K562 (cell line): ENCODE results near the gene RYR3. TPM values are rescaled to one million over a fixed set of nuclear protein-coding genes. Genes with fewer than 3 reads are reported as not detected.

Experiments used
- ATAC-seq: fragments of 200-7000 bp; cut with Tn5 transposase; 3 replicates; pipeline ENCODE4 v1.9.1; 2020; ENCODE audit warnings: moderate library complexity
- BruUV-seq: library from RNA; stranded (reverse); fragments of 400-500 nt; replicated peaks from 2 replicates; lab custom pipeline; 2021; lab: Mats Ljungman, UMichigan
- CTCF ChIA-PET: fragments of 300-600 bp; formaldehyde crosslinking; extraction: SDS; loops from one replicate; lab custom pipeline; 2021; ENCODE audit warnings: low intra/inter-chr PET ratio; lab: Yijun Ruan, JAX
- POLR2A ChIA-PET: fragments of 300-600, 350-650 bp; sonication (Branson Sonifier 250); formaldehyde crosslinking; extraction: SDS; loops from one replicate; lab custom pipeline; 2021; ENCODE audit warnings: antibody characterized with exemption, inconsistent platforms; lab: Yijun Ruan, JAX
- DNase-seq, 4 experiments: peaks; one replicate each; pipeline versions ENCODE4 v3.0.0 to v3.0.0-alpha.2; 2011 to 2018; ENCODE audit warnings: low spot score in 3 of 4, mixed read lengths in 3 of 4; ENCODE audit errors: extremely low read depth in 1 of 4
- FAIRE-seq: peaks from 2 replicates; lab custom pipeline; 2011; peaks lifted over from hg19 to GRCh38; lab: Jason Lieb, UNC
- H2AFZ ChIP-seq: 2 replicates; pipeline ENCODE4 v1.6.0; 2011; ENCODE audit warnings: low read depth, low read length, control low read depth, inconsistent platforms
- H3K27ac ChIP-seq: fragments of 200-600 bp; 3 replicates; pipeline ENCODE4 v1.8.0; 2011; ENCODE audit warnings: low read depth, mild to moderate bottlenecking, control low read depth, inconsistent platforms, low read length, moderate library complexity, mixed read lengths; ENCODE audit errors: extremely low read depth
- H3K27me3 ChIP-seq, 2 experiments: fragments of 300-600 bp in 1 of 2; 2 replicates in 1 of 2; 3 replicates in 1 of 2; pipeline versions ENCODE4 v1.6.0 to v1.8.0; 2011; ENCODE audit warnings: inconsistent platforms in 2 of 2, low read length in 2 of 2, mild to moderate bottlenecking in 1 of 2, mixed read lengths in 1 of 2, moderate library complexity in 1 of 2; ENCODE audit not compliant: control insufficient read depth in 2 of 2, insufficient read depth in 2 of 2
- H3K36me3 ChIP-seq: fragments of 300-600 bp; 3 replicates; pipeline ENCODE4 v1.8.0; 2011; ENCODE audit warnings: mild to moderate bottlenecking, low read length, inconsistent platforms; ENCODE audit not compliant: control insufficient read depth, insufficient read depth
- H3K4me1 ChIP-seq, 2 experiments: fragments of 200-600 bp in 1 of 2; replicated peaks in 1 of 2; 2 replicates in 1 of 2; 3 replicates in 1 of 2; pipeline versions ENCODE4 v1.5.1 to v1.8.0; 2011; ENCODE audit warnings: inconsistent platforms in 2 of 2, low read length in 2 of 2, mild to moderate bottlenecking in 1 of 2, mixed read lengths in 1 of 2, moderate library complexity in 1 of 2; ENCODE audit not compliant: control insufficient read depth in 2 of 2, insufficient read depth in 2 of 2
- H3K4me2 ChIP-seq: 2 replicates; pipeline ENCODE4 v1.6.1; 2011; ENCODE audit warnings: low read length, control low read depth, inconsistent platforms, mixed read lengths; ENCODE audit not compliant: insufficient read depth
- H3K4me3 ChIP-seq: fragments of 200-600 bp; sonication (generic), shearing (Covaris generic); 2 replicates; pipeline ENCODE4 v1.5.1; 2016; ENCODE audit warnings: control low read depth, inconsistent platforms
- H3K79me2 ChIP-seq: fragments of 200-600 bp; 3 replicates; pipeline ENCODE4 v1.8.0; 2011; ENCODE audit warnings: low read length, inconsistent platforms; ENCODE audit not compliant: control insufficient read depth, insufficient read depth
- H3K9ac ChIP-seq, 2 experiments: 2 replicates each; pipeline versions ENCODE4 v1.6.0 to v1.6.1; 2011; ENCODE audit warnings: low read depth in 2 of 2, low read length in 2 of 2, control low read depth in 1 of 2, inconsistent platforms in 1 of 2, mild to moderate bottlenecking in 1 of 2, mixed read lengths in 1 of 2; ENCODE audit not compliant: insufficient read depth in 1 of 2
- H3K9me1 ChIP-seq: one replicate; pipeline ENCODE4 v1.6.0; 2011; ENCODE audit warnings: inconsistent platforms, mild to moderate bottlenecking, low read length, moderate library complexity; ENCODE audit not compliant: control insufficient read depth, insufficient read depth
- H3K9me3 ChIP-seq: replicated peaks from 2 replicates; pipeline ENCODE4 v1.5.1; 2011; ENCODE audit warnings: low read depth, low read length, inconsistent platforms; ENCODE audit not compliant: control insufficient read depth, insufficient read depth
- H4K20me1 ChIP-seq: replicated peaks from 2 replicates; pipeline ENCODE4 v1.6.1; 2011; ENCODE audit warnings: low read length, inconsistent platforms, mixed read lengths; ENCODE audit not compliant: control insufficient read depth, insufficient read depth
- GATAD2B ChIP-seq: fragments of 450-650 bp; IDR thresholded peaks from 2 replicates; pipeline ENCODE4 v1.6.1; 2017; ENCODE audit warnings: mild to moderate bottlenecking, borderline replicate concordance
- HCFC1 ChIP-seq: IDR thresholded peaks from 2 replicates; pipeline ENCODE4 v1.6.1; 2012; ENCODE audit warnings: low read depth, low read length, improper control_type of control experiment
- HMBOX1 ChIP-seq: sonication (generic); IDR thresholded peaks from 2 replicates; pipeline ENCODE4 v1.6.1; 2016
- KDM1A ChIP-seq, 2 experiments: fragments of 450-650 bp; IDR thresholded peaks; 2 replicates each; pipeline ENCODE4 v1.6.1; 2016; ENCODE audit warnings: mild to moderate bottlenecking in 2 of 2
- MCM5 ChIP-seq: fragments of 450-650 bp; IDR thresholded peaks from 2 replicates; pipeline ENCODE4 v1.6.1; 2016; ENCODE audit warnings: low read depth
- MLX ChIP-seq, 2 experiments: fragments of 450-650 bp in 1 of 2; sonication (generic) in 1 of 2; formaldehyde crosslinking; conservative IDR thresholded peaks; 2 replicates each; pipeline versions ENCODE4 v1.4.0 to v1.8.1; 2020 to 2022; ENCODE audit warnings: mild to moderate bottlenecking in 1 of 2, missing genetic modification reagents in 1 of 2
- MTA2 ChIP-seq: fragments of 450-650 bp; IDR thresholded peaks from 2 replicates; pipeline ENCODE4 v1.6.1; 2016; ENCODE audit warnings: low read depth
- NFIC ChIP-seq: fragments of 450-650 bp; IDR thresholded peaks from 2 replicates; pipeline ENCODE4 v1.6.1; 2017; ENCODE audit warnings: mild to moderate bottlenecking, inconsistent platforms
- POU5F1 ChIP-seq: fragments of 150-350 bp; IDR thresholded peaks from 2 replicates; pipeline ENCODE4 v1.6.1; 2014; ENCODE audit warnings: borderline replicate concordance, low read length, low read depth, mild to moderate bottlenecking; ENCODE audit not compliant: partially characterized antibody
- PPARD ChIP-seq: fragments of 250-450 bp; sonication (Bioruptor Pico); IDR thresholded peaks from 2 replicates; pipeline ENCODE4 v1.8.0; 2022; ENCODE audit warnings: inconsistent platforms, mild to moderate bottlenecking, moderate library complexity
- PRPF4 ChIP-seq: fragments of 200-400 bp; formaldehyde crosslinking; IDR thresholded peaks from one replicate; pipeline ENCODE4 v1.6.1; 2017; ENCODE audit warnings: low read length, low read depth, mild to moderate bottlenecking; ENCODE audit not compliant: insufficient read depth, poor library complexity, severe bottlenecking
- XRCC4 ChIP-seq: IDR thresholded peaks from one replicate; pipeline ENCODE4 v1.6.1; 2011; ENCODE audit not compliant: insufficient read depth, insufficient read length; ENCODE audit errors: extremely low read depth
- ZFPM2 ChIP-seq: fragments of 250-450 bp; sonication (Bioruptor Pico); IDR thresholded peaks from 2 replicates; pipeline ENCODE4 v1.5.1; 2022; ENCODE audit warnings: mild to moderate bottlenecking
- ZNF655 ChIP-seq: fragments of 250-450 bp; sonication (Bioruptor Pico); IDR thresholded peaks from 2 replicates; pipeline ENCODE4 v1.5.0; 2021
- WGBS: fragments of 100-300 bp; shearing (Covaris generic); methylation state at CpG from one replicate; pipeline ENCODE4 v1.1.6; 2016; ENCODE audit warnings: low coverage, mixed read lengths; ENCODE audit not compliant: insufficient coverage; ENCODE audit errors: missing lambda C conversion rate; 5-methylcytosine and 5-hydroxymethylcytosine counted together
- in situ Hi-C: fragments of 300-500 bp; cut with MboI; formaldehyde crosslinking; loops from 4 replicates; pipeline ENCODE4 v1.15.0; 2018; ENCODE audit warnings: inconsistent platforms, mixed read lengths
- intact Hi-C: fragments of 100-400 bp; cut with micrococcal nuclease; formaldehyde crosslinking; loops from 2 replicates; pipeline ENCODE4 v1.14.2; 2022
- polyA plus RNA-seq, 8 experiments: library from polyadenylated mRNA; depleted of rRNA in 4 of 8; stranded (reverse) in 5 of 8; unstranded in 3 of 8; fragments of >200 nt; fragmentation: Nextera tagmentation in 2 of 8; fragmentation: Illumina TruSeq in 1 of 8; extraction: Ambion mirVana in 2 of 8; extraction: Trizol in 1 of 8; gene quantifications; 2 replicates each; pipeline versions ENCODE4 v1.2.1 to v1.2.3, GENCODE V29; 2011 to 2014; ENCODE audit warnings: inconsistent platforms in 1 of 8, missing spikeins in 1 of 8
- total RNA-seq, 7 experiments: library from RNA; depleted of rRNA in 6 of 7; stranded (reverse); fragments of >200 nt in 6 of 7; fragmentation: Illumina TruSeq in 2 of 7; extraction: Trizol in 2 of 7; gene quantifications; 2 replicates each; pipeline versions ENCODE4 v1.2.1 to v1.2.3, GENCODE V29; 2011 to 2021; ENCODE audit warnings: low replicate concordance in 1 of 7

RYR3 gene
- total and polyA plus RNA-seq, 9 of the 15 experiments (the other 6 are each of a cell fraction or from before 2014, with no cell fraction given), result 0.04 TPM; not detected in 8

- no peaks in the 10 kb centered on the region; a peak in 1 of 5 replicates for H3K27me3 ChIP-seq
- no peaks in the 10 kb centered on the region for H3K79me2 ChIP-seq
- no peaks in the 10 kb centered on the region for H3K9me1 ChIP-seq
- H3K4me2 ChIP-seq, result no peak overlapping the region
- no peak overlapping the region for H3K27ac ChIP-seq
- POLR2A ChIA-PET, result no interaction called here
- TF ChIP-seq NFIC (no peak), KDM1A (IDR thresholded peaks at IDR 0.05) (no peak), POU5F1 (no peak), HMBOX1 (no peak), MCM5 (no peak), GATAD2B (no peak), ZFPM2 (CRISPR knock-in tag) (no peak), PRPF4 (no peak), MTA2 (no peak), ZNF655 (CRISPR knock-in tag) (no peak), PPARD (CRISPR knock-in tag) (no peak), XRCC4 (no peak), MLX (CRISPR knock-in tag; conservative IDR thresholded peaks at IDR 0.05) (no peak), HCFC1 (no peak)
- TF ChIP-seq, all 486 proteins: peak for 0
- Histone ChIP-seq H4K20me1 (no peaks in the 10 kb centered on the region), H3K4me3 (no peak overlapping the region), H2AFZ (no peak overlapping the region), H3K9ac (no peak overlapping the region), H3K36me3 (no peaks in the 10 kb centered on the region), H3K9me3 (no peaks in the 10 kb centered on the region), H3K4me1 (no peaks in the 10 kb centered on the region)
- no peak for DNase-seq
- CTCF ChIA-PET, result no interaction called here
- 0% methylated on average over 6 of the region's 6 CpGs for WGBS
- intact Hi-C loops, result no loop called here
- no TSS peak for BruUV-seq
- FAIRE-seq, result no peak
- ATAC-seq, result no peak
- in situ Hi-C loops, result no loop called here
Measured at GRCh38 chr15:33551860-33552259, 241.1 kb downstream of the RYR3 start.
